GM21576 (cell line): ENCODE data around the gene SPTBN5.

Experiments
- ATAC-seq: cut with Tn5 transposase; IDR thresholded peaks from one replicate; pipeline ENCODE4 v1.9.1; 2021; ENCODE audit warnings: mild to moderate bottlenecking, moderate library complexity; ENCODE audit not compliant: unreplicated experiment

SPTBN5 gene

GRCh38 chr15:41809526-41810220 lies 84.2 kb downstream of the SPTBN5 start:
- no peak for ATAC-seq

- ATAC-seq, result no peak
Measured at GRCh38 chr15:41809121-41809520, 84.7 kb downstream of the SPTBN5 start.

GRCh38 chr15:41806291-41807181 lies 87.3 kb downstream of the SPTBN5 start:
- no peak for ATAC-seq

- no peak for ATAC-seq
Measured at GRCh38 chr15:41805711-41806110, 88.1 kb downstream of the SPTBN5 start.

GRCh38 chr15:41804916-41805666 lies 88.8 kb downstream of the SPTBN5 start:
- ATAC-seq, result no peak

- ATAC-seq, result no peak
Measured at GRCh38 chr15:41804361-41804760, 89.5 kb downstream of the SPTBN5 start.

- ATAC-seq, result no peak
Measured at GRCh38 chr15:41801850-41802455, 91.9 kb downstream of the SPTBN5 start.

GRCh38 chr15:41801185-41801584 lies 92.7 kb downstream of the SPTBN5 start:
- ATAC-seq, result no peak

GRCh38 chr15:41799488-41799805 lies 94.4 kb downstream of the SPTBN5 start:
- ATAC-seq, result no peak

GRCh38 chr15:41798607-41799487 lies 95.0 kb downstream of the SPTBN5 start:
- no peak for ATAC-seq
